ENCODE measurements around the gene GNB1L.

GRCh38 chr22:19772422-19772672 lies 82.3 kb downstream of the GNB1L start:
- TF ChIP-seq ZNF772 (CRISPR knock-in tag; IDR thresholded peaks at IDR 0.05) (no peak), ZBTB20 (CRISPR knock-in tag; IDR thresholded peaks at IDR 0.05; ENCODE audit: borderline replicate concordance, low read depth) (no peak), RXRA (CRISPR knock-in tag; IDR thresholded peaks at IDR 0.05) (no peak), ZNF501 (CRISPR knock-in tag; IDR thresholded peaks at IDR 0.05) (no peak), ZNF326 (CRISPR knock-in tag; IDR thresholded peaks at IDR 0.05; ENCODE audit: borderline replicate concordance) (no peak), EZH2 (conservative IDR thresholded peaks at IDR 0.05; ENCODE audit: low read depth, low read length) (no peak), ZFP62 (CRISPR knock-in tag; IDR thresholded peaks at IDR 0.05) (no peak), IRF1 (CRISPR knock-in tag; IDR thresholded peaks at IDR 0.05; ENCODE audit: low read depth) (no peak), TAF1 (CRISPR knock-in tag; IDR thresholded peaks at IDR 0.05) (no peak), BRD4 (CRISPR knock-in tag; IDR thresholded peaks at IDR 0.05) (no peak)

Data from HepG2 (cell line).